ENCODE data around the gene ASCL5. TPM values are rescaled to one million over a fixed set of nuclear protein-coding genes. Genes with fewer than 3 reads are reported as not detected.

Gene ASCL5
- total RNA-seq, 1 experiment from 2014 or later = 0.15 TPM

DNA sequence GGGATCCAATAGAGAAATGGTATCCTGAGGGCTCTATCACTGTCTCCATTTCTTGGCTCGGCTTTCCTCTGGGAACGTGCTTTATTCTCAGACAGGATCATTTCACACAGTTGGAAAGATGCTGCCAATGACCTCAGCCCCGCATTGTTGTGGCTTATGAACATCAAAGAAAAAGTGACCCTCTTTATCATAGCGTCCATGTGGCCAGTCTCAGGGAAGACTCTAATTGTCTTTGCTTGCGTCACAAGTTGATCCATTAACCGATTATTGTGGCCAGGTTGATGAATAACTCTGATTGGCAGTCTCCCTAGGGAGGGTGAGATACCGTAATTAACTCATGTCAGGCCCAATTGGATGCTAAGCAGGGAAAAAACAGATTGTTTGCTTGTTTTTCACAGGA is 37.7 kb upstream of the ASCL5 start:
- Mint-ChIP-seq H3K27ac (no peak overlapping the region), H3K36me3 (ENCODE audit: insufficient read depth in 1 of 3, low read depth in 3 of 3) (no peaks in the 10 kb centered on the region), H3K9me3 (no peaks in the 10 kb centered on the region), H3K4me1 (0 out of 4 replicates have a peak, but pooled peaks cover 0 to 2% of the 10 kb centered on the region in 2 experiments), H3K27me3 (ENCODE audit: low read depth) (peaks cover 4% of the 10 kb centered on the region; the same call in 1 of the 2 replicates), H3K4me3 (no peak overlapping the region)
- H3T11ph ChIP-seq (ENCODE audit: low read length) = no peak overlapping the region
- H3K79me1 ChIP-seq (ENCODE audit: insufficient read depth, low read depth, low read length, poor library complexity, severe bottlenecking) = no peaks in the 10 kb centered on the region
- H3K4me2 ChIP-seq (ENCODE audit: insufficient read depth, insufficient read length, low read length) = no peak overlapping the region
- H3K18ac ChIP-seq (ENCODE audit: insufficient read length, low read depth, low read length) = no peak overlapping the region
- no peaks in the 10 kb centered on the region for H3K9me3 ChIP-seq (ENCODE audit: control insufficient read depth, low read depth, low read length)
- H2AFZ ChIP-seq (ENCODE audit: low read length) = no peak overlapping the region
- no peak for DNase-seq
- no peak overlapping the region for H4K91ac ChIP-seq (ENCODE audit: insufficient read length, low read depth, low read length)
- no peak overlapping the region for H2BK15ac ChIP-seq (ENCODE audit: low read depth, low read length)
- no peak for TF ChIP-seq CTCF (conservative IDR thresholded peaks at IDR 0.05)
- no peak overlapping the region for H3K9ac ChIP-seq (ENCODE audit: extremely low read depth, insufficient read length, low read length)
- no peaks in the 10 kb centered on the region for H4K20me1 ChIP-seq (ENCODE audit: control insufficient read depth, insufficient read depth, insufficient read length)
- no peak overlapping the region for H2BK20ac ChIP-seq (ENCODE audit: low read depth, low read length, poor library complexity, severe bottlenecking)
- H3K4me1 ChIP-seq (ENCODE audit: insufficient read depth, low read length) = no peaks in the 10 kb centered on the region
- H4K8ac ChIP-seq (replicated peaks; ENCODE audit: insufficient read length, low read depth, low read length) = no peak overlapping the region
- H2BK5ac ChIP-seq (ENCODE audit: insufficient read length, low read length) = no peak overlapping the region
- H2AK5ac ChIP-seq (ENCODE audit: insufficient read length, low read length) = no peak overlapping the region
- no CpG with 5 or more reads among the region's 7 CpGs for WGBS (ENCODE audit: extremely low coverage, insufficient read length, low lambda C conversion rate)
- no peak overlapping the region for H3K56ac ChIP-seq (ENCODE audit: insufficient read length, low read depth, low read length)
- H2BK12ac ChIP-seq (ENCODE audit: insufficient read length, low read depth, low read length) = no peak overlapping the region
- H4K5ac ChIP-seq (ENCODE audit: insufficient read length, low read depth, low read length) = no peak overlapping the region
- no peaks in the 10 kb centered on the region for H3K23me2 ChIP-seq (ENCODE audit: insufficient read length, low read depth, low read length, poor library complexity, severe bottlenecking)
- H3K27ac ChIP-seq (ENCODE audit: insufficient read length, low read depth, low read length) = no peak overlapping the region
- no peak overlapping the region for H3K23ac ChIP-seq (ENCODE audit: insufficient read length, low read depth, low read length)
- H3K14ac ChIP-seq (ENCODE audit: insufficient read depth, low read length) = no peak overlapping the region
- no peaks in the 10 kb centered on the region for H3K27me3 ChIP-seq (ENCODE audit: insufficient read depth, low read length)
- no peak overlapping the region for H2BK120ac ChIP-seq (ENCODE audit: low read depth, low read length, poor library complexity, severe bottlenecking)
- H3K4ac ChIP-seq (ENCODE audit: low read depth, low read length) = no peak overlapping the region
- no peaks in the 10 kb centered on the region for H3K79me2 ChIP-seq (ENCODE audit: insufficient read depth, low read length)
